ENCODE data around the gene TMEM208. TPM values are rescaled to one million over a fixed set of nuclear protein-coding genes. Genes with fewer than 3 reads are reported as not detected.

TMEM208 gene
- total RNA-seq, 4 donors from 2014 or later: 23.9 to 40.3 (median 33.3) TPM

DNA sequence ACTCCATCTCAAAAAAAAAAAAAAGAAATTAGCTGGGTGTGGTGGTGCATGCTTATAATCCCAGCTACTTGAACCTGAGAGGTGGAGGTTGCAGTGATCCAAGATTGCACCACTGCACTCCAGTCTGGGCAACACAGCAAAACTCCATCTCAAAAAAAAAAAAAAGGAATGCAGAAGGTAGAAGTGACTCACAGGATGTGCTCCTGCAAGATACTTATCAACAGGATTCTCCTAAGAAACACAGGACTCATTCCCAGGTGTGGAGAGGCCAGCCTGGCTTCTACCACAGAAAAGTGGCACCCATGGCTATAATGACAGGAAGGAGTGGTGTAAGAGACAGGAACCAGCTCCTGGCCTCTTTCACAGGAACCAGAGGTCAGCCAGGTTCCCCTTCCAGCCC, 14.2 kb upstream of the TMEM208 start:
- Histone ChIP-seq H3K27me3 (no peaks in the 10 kb centered on the region), H3K9me3 (no peaks in the 10 kb centered on the region), H3K36me3 (no peaks in the 10 kb centered on the region), H3K4me3 (no peak overlapping the region), H3K27ac (no peak overlapping the region), H3K4me1 (peaks cover 0 to 9% (median 0%) of the 10 kb centered on the region in 4 donors)
- TF ChIP-seq POLR2A (IDR thresholded peaks at IDR 0.05): no peak
- TF ChIP-seq, protein P1, sequence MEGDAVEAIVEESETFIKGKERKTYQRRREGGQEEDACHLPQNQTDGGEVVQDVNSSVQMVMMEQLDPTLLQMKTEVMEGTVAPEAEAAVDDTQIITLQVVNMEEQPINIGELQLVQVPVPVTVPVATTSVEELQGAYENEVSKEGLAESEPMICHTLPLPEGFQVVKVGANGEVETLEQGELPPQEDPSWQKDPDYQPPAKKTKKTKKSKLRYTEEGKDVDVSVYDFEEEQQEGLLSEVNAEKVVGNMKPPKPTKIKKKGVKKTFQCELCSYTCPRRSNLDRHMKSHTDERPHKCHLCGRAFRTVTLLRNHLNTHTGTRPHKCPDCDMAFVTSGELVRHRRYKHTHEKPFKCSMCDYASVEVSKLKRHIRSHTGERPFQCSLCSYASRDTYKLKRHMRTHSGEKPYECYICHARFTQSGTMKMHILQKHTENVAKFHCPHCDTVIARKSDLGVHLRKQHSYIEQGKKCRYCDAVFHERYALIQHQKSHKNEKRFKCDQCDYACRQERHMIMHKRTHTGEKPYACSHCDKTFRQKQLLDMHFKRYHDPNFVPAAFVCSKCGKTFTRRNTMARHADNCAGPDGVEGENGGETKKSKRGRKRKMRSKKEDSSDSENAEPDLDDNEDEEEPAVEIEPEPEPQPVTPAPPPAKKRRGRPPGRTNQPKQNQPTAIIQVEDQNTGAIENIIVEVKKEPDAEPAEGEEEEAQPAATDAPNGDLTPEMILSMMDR (IDR thresholded peaks at IDR 0.05): no peak
- no peak for DNase-seq

- Histone ChIP-seq H3K27ac (peak overlapping the region in 1 of 4 donors; percentile 7), H3K4me1 (peaks cover 0 to 9% (median 0%) of the 10 kb centered on the region in 4 donors), H3K27me3 (no peaks in the 10 kb centered on the region), H3K4me3 (no peak overlapping the region), H3K36me3 (no peaks in the 10 kb centered on the region), H3K9me3 (no peaks in the 10 kb centered on the region)
- DNase-seq: no peak
- no peak for TF ChIP-seq POLR2A (IDR thresholded peaks at IDR 0.05)
- TF ChIP-seq, protein P1 (IDR thresholded peaks at IDR 0.05): no peak
These were observed 13.5 kb upstream of the TMEM208 start for GRCh38 chr16:67213197-67214019.

GRCh38 chr16:67215706-67216105, 11.2 kb upstream of the TMEM208 start:
- DNase-seq: no peak
- no peak overlapping the region for H3K27ac ChIP-seq

DNA sequence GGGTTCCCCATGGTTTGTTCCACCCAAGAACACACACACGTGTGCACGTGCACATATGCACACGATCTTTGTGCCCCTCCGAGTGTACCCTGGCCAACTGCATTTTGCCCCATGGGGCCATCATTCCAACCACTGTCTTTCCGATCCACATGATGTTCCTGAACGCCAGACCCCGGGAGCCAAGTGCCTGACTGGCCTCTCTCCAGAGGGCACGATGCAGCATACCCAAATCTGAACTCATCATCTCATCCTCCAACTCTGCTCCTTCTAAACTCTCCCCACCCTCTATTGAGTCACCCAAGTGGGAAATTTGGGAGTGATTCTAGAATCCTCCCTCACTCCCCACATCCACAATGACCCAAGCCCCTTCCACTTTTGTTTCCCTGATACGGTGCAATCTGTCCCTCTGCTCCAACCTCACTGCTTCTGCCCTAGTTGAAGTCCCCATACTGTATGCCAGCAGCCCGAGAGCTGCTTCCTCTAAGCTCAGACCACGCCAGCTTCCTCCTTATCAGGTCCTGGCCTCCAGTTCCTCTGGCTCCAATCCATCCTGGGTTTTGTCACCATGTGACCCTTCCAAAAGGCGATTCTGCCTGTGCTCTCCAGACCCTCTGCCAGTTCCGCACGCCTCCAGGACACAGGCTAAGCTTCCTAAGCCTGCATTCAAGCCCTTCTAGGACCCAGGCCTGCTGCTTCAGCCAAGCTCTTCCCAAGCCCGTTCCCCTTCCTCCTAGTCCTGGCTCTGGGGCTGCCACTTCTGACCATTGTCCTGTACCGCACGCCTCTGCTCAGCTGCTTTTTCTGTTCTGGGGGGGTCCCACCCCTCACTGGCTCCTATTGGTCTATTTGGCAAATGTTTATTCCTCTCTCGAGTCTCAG, 10.1 kb upstream of the TMEM208 start:
- Histone ChIP-seq H3K27ac (no peak overlapping the region), H3K9me3 (no peaks in the 10 kb centered on the region), H3K4me1 (peaks cover 0 to 9% (median 0%) of the 10 kb centered on the region in 4 donors), H3K4me3 (no peak overlapping the region), H3K27me3 (no peaks in the 10 kb centered on the region), H3K36me3 (no peaks in the 10 kb centered on the region)
- DNase-seq: no peak
- no peak for TF ChIP-seq POLR2A (IDR thresholded peaks at IDR 0.05)
- TF ChIP-seq, protein P1 (IDR thresholded peaks at IDR 0.05): no peak

More at GRCh38 chr16:67215706-67216105, 11.2 kb upstream of the TMEM208 start:
- H3K4me1 ChIP-seq: peaks cover 0 to 9% (median 0%) of the 10 kb centered on the region in 4 donors
- H3K9me3 ChIP-seq: no peaks in the 10 kb centered on the region
- no peaks in the 10 kb centered on the region for H3K36me3 ChIP-seq
- H3K27me3 ChIP-seq: no peaks in the 10 kb centered on the region
- TF ChIP-seq POLR2A (IDR thresholded peaks at IDR 0.05): no peak
- TF ChIP-seq, protein P1 (IDR thresholded peaks at IDR 0.05): no peak
- no peak overlapping the region for H3K4me3 ChIP-seq

DNA sequence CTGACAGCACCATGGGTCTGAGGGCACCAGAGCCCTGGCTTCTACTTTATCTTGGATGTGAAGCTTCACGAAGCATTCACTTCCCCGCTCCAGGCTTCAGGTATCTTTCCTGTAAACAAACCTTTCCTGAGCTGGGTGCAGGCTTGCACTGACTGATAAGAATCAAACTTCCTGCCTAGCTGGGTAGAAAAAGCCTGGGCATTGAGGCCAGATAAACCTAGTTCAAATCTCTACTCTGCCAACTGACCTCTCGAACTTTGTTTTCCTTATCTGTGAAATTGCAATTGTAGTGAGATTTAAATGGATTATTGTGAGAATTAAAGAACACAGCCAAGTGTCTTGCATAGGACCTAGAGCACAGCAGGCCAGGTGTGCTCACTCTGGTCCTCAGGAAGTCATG, 2.9 kb upstream of the TMEM208 start:
- no peak for TF ChIP-seq POLR2A (IDR thresholded peaks at IDR 0.05)
- TF ChIP-seq, protein P1 (IDR thresholded peaks at IDR 0.05): no peak
- no peaks in the 10 kb centered on the region for H3K9me3 ChIP-seq
- H3K36me3 ChIP-seq: peaks cover 0 to 10% (median 0%) of the 10 kb centered on the region in 3 donors
- H3K27me3 ChIP-seq: no peaks in the 10 kb centered on the region
- peak overlapping the region in 2 of 4 donors; percentile 3 to 14 for H3K27ac ChIP-seq
- H3K4me3 ChIP-seq: no peak overlapping the region
- H3K4me1 ChIP-seq: peaks cover 0 to 23% (median 7%) of the 10 kb centered on the region in 4 donors
- DNase-seq: no peak

Measured in Peyer's patch (tissue), 4 donors.